GM12872 (cell line): ENCODE results near the gene ST7.

Experiments used
- CTCF ChIP-seq: IDR thresholded peaks from 3 replicates; pipeline ENCODE4 v1.5.1; 2011; ENCODE audit warnings: low read depth, mild to moderate bottlenecking, low read length, moderate library complexity; ENCODE audit not compliant: insufficient read depth

ST7 gene

GRCh38 chr7:116984511-116984910, 31.2 kb downstream of the ST7 start:
- TF ChIP-seq CTCF = no peak

- peak; percentile 56 for TF ChIP-seq CTCF
Observed at GRCh38 chr7:116984917-116985316, 31.6 kb downstream of the ST7 start.

- TF ChIP-seq CTCF = no peak
Observed at GRCh38 chr7:116985575-116985974, 32.3 kb downstream of the ST7 start.

- no peak for TF ChIP-seq CTCF
Observed at GRCh38 chr7:116986611-116987565, 33.6 kb downstream of the ST7 start.

- no peak for TF ChIP-seq CTCF
Observed at GRCh38 chr7:116988363-116988989, 35.2 kb downstream of the ST7 start.

GRCh38 chr7:116990056-116990455, 36.8 kb downstream of the ST7 start:
- no peak for TF ChIP-seq CTCF

- TF ChIP-seq CTCF = no peak
Observed at GRCh38 chr7:116991233-116991632, 37.9 kb downstream of the ST7 start.
